ENCODE results near the gene SMURF1.

GRCh38 chr7:99021941-99022560 is 121.9 kb downstream of the SMURF1 start:
- TF ChIP-seq POLR2A (IDR thresholded peaks at IDR 0.05) (no peak), CTCF (IDR thresholded peaks at IDR 0.05 in 8 of 11, conservative IDR thresholded peaks at IDR 0.05 in 3 of 11) (no peak)
